Stimulated activated CD4-positive, alpha-beta T cell treated with anti-CD3 and anti-CD28 coated beads, Interleukin-4, amount 100 ng/mL, for 24 hours (primary cell): ENCODE measurements around the gene ACP4.

Experiments used
- DNase-seq: peaks from one replicate; pipeline ENCODE4 v3.0.0-alpha.2; 2020

ACP4 gene

GRCh38 chr19:50823389-50824042 lies 33.3 kb downstream of the ACP4 start, which contains the start of gene KLK1:
Gene KLK1, minus strand, starts transcription at chr19:50823787. Its CDS starts 39 bp downstream, at chr19:50823748.
- DNase-seq = no peak

DNA sequence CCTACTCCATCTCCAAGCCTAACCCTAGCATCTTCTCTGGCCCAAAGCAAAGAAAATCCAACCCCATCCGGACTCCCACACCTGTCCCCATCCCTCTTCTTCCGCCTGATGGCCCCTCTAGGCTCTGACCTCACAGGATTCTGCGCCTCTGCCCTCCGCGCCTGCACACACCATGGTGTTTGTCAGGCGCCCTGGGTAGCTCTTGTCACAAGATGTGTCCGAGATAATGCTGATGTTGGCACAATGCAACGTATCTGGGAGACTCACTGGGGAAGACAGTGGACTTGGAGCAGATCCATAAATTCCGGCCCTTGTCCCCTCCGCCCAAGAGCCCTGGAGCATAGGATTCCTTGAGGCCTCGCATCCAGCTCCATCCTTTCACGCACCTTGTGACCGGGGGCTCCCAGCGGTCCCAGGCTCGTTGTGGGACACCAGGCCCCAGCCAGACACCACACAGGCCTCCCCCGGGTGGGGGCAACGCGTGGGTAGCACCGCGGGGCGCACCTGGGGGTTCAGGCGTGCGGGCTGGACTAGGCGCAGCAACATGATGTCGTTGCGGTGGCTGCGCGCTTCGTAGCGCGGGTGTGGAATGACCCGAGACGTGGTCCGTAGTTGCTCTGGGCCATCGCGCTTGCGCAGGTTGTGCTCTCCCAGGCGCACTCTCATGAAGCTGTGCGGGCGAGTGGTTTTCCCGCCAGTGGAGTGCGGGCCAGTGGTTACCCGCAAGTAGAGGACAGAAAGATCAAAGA lies 36.5 kb downstream of the ACP4 start:
- no peak for DNase-seq

GRCh38 chr19:50827476-50827875 lies 37.3 kb downstream of the ACP4 start:
- no peak for DNase-seq

GRCh38 chr19:50829801-50830200 lies 39.6 kb downstream of the ACP4 start:
- no peak for DNase-seq

- no peak for DNase-seq
These were observed 40.2 kb downstream of the ACP4 start for GRCh38 chr19:50830266-50831025.

DNA sequence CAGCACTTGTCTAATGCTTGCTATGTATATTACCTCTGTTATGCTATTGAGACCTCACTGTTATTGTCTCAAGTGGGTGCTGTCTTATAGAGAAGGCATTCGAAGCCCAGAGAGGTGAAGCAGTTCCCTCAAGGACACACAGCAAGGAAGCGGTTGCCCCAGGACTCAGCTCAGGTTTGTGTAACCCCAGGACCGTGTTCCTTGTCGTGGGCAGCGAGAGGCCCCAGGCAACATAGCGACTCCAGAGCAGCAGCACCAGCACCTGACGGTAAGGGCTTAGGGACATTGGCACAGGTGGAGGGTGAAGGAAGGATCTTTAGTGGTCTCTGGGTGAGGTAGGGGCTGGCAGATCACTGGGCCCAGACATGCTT lies 40.8 kb downstream of the ACP4 start:
- no peak for DNase-seq

DNA sequence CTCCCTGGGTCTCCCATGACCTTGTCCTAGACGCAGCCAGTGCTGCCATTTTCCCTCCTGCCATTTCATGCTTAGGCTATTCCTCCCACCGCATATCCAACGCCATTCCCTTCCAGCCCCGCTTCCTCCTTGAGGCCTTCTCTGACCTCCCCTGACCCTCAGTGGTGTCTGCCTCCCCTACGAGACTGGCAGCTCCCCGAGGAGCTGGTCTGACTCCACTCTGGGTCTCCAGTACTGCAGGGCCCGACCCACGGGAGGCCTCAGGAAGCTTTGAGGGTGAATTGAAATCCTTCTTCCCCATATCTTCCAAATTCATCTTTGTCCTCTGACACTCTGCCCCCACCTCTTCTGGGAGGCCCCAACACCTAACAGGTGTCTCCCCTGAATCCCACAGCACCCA lies 42.5 kb downstream of the ACP4 start:
- no peak for DNase-seq

DNA sequence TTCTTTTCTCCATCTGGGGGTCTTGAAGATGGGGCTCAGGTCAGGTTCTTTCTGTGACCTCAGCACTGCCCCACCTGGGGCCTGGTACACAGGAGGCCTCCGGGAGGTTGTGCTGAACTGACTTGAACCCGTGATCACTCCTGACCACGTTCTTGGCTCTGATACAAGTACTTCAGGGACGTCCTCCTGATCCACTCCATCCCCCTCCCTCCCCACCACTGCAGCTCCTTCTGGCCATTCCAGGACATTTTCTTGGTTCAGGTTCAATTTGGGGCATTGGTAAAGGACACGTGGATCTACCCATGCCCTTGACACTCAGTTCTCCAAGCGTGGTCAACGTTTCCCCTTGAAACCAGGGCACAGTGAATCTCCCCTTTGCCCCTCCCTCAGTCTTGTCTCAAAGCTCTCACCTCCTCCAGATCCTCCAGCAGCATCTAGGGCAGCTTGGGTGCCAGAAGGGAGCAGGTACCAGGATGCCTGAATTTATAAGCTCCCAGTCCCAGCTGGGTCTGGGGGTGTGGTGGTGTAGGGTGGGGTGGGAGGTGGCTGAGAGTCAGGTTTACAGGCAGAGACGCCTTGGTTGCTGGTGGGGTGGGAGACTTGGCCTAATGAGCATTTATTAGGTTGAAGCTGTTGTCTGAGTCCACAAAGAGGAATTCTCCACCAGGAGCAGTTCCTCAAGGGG lies 43.0 kb downstream of the ACP4 start, which contains the start of gene KLK15:
KLK15 (minus strand) TSS at position 458 of the 685 bp plus-strand sequence. CDS start 2,082 bp downstream, outside the sequence.
- no peak for DNase-seq

GRCh38 chr19:50833802-50834167 lies 43.6 kb downstream of the ACP4 start:
- no peak for DNase-seq

GRCh38 chr19:50835103-50835784 lies 45.0 kb downstream of the ACP4 start:
- DNase-seq = no peak

DNA sequence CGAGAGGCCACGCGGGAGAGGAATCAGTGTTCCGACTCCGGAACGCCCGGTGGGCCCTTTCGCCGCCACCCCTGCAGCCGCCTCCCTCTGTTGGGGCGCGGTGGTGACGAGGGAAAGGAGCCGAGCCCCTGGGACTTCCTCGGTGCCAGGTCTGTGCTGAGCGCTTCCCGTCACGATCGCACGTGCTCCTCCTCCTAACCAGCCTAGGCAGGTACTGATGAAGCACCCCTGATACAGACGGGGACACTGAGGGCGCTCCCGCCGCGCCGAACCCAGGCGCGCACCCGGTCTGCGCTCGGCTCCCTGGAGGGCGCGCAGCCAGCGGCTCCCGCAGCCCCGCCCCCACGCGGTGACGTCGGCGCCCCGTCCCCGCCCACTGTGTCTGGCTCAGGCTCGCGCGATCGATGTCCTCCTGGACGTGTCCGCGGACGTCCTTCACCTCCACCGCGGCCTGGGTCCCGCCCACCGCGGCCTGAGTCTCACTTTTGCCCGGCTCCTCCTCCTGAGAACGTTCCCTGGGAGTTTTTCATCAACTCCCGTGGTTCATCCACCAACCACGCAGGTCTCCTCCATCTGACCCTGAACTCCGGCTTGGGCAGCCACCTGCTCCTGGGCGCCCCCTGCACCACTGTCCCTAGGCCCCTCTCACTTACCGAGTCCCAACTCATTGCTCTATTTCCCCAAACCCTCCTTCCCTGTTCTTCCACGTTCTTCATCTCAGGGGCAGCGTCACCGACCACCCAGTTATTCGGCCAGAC lies 45.7 kb downstream of the ACP4 start:
- peak; percentile 73 for DNase-seq

DNA sequence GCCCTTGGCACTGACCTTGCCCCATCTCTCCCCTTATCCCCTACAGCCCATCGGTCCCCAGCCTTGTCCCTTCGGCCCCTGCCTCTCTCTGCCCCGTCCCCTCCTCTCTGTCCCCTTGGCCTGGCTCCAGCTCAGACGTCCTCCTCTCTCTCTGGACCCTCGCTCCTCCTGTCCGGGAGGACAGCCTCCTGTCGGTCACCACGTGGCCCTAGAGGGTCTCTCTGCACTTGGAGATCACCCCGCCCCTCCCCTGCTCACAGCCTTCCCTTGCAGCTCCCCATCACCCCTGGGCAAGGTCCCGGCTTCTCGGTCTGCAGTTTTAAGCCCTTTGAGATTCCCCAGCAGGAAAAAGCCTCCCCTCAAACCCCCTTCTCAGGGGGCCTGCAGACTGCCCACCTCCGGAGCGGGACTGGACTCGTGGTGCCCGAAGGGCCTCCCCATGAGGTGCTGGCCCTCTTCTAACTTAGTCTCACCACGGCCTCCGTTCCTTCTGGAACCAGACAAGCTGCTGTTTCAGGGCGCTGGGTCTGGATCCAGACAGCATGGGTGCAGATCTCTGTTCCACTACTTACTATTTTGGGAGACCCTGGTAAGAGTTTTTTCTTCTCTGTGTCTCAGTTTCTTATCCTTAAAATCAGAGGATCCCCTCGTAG lies 46.5 kb downstream of the ACP4 start:
- no peak for DNase-seq

GRCh38 chr19:50837300-50837699 lies 47.1 kb downstream of the ACP4 start:
- DNase-seq = no peak

DNA sequence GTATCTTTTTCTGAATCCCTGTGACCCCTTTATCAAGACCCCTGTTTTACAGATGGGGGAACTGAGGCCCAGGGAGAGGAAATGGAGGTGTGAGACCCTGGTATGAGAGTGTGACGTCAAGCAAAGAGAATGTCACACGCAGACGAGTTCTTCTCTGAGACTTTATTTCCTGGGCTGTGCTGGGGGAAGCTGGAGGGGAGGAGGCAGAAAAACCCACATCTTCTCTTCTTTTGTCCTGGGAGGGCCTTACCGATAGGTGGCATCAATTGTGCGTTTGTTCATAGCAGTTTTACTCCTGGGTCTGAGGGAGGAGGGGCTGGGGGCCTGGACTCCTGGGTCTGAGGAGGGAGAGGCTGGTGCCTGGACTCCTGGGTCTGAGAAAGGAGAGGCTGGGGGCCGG lies 48.0 kb downstream of the ACP4 start:
- no peak for DNase-seq

DNA sequence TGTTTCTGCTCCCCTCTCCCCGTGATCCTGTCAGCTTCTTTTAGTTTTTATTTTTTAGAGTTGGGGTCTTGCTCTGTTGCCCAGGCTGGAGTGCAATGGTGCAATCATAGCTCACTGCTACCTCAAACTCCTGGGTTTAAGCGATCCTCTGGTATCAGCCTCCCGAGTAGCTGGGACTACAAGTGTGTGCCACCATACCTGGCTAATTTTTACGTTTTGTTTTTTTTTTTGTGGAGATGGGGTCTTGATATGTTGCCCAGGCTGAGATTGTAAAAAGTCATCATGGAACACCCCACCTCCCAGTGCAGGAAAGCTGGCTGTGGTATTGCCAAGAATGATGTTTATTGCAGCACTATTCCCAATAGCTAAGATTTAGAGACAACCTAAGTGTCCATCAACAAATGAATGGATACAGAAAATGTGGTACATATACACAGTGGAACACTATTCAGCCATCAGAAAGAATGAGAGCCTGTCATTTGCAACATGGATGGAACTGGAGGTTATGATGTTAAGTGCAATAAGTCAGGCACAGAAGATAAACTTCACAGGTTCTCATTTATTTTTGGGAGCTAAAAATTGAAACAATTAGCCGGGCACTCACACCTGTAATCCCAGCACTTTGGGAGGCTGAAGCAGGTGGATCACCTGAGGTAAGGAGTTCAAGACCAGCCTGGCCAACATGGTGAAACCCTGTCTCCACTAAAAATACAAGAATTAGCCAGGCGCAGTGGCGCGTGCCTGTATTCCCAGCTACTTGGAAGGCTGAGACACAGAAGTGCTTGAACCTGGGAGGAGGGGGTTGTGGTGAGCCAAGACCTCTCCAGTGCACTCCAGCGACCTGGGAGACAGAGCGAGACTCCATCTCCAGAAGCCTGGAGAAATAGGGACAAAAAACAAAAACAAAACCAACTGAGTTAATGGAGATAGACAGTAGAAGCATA lies 49.8 kb downstream of the ACP4 start:
- DNase-seq = no peak

DNA sequence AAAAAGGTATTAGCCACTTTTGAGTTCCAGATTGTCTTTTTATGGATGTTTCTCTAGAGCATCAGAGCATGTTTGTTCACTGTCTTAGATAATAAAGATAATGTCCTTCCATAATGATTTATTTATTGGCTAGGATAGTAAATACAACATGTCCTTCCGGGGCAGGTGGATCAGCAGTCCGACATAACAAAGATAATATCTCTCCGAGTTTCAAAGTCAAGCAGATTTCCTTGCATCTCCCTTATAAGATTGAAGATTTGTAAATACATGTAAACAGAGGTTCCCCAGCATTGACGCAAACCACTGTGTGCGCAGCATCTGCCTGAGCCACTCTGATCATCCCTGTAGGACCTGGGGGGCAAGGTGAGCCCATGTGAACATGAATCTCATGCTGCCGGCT lies 51.9 kb downstream of the ACP4 start:
- DNase-seq = no peak

- no peak for DNase-seq
These were observed 53.0 kb downstream of the ACP4 start for GRCh38 chr19:50843205-50843604.

- DNase-seq = no peak
These were observed 53.5 kb downstream of the ACP4 start for GRCh38 chr19:50843701-50844221.

GRCh38 chr19:50844296-50844935 lies 54.2 kb downstream of the ACP4 start:
- no peak for DNase-seq
